ENCODE measurements around the gene BNIP5.

- TF ChIP-seq CTCF (IDR thresholded peaks at IDR 0.05) (no peak), TP53 (CRISPR knock-in tag; IDR thresholded peaks at IDR 0.05) (no peak)
Measured at GRCh38 chr6:36280467-36280866, 56.2 kb downstream of the BNIP5 start.
